Measurements from ENCODE around the gene FBXL3. TPM values are rescaled to one million over a fixed set of nuclear protein-coding genes. Genes with fewer than 3 reads are reported as not detected.

FBXL3 gene
- total and polyA plus RNA-seq, 2 of the 4 experiments (the other 2 are of a cell fraction), result 15.3 to 43.6 TPM

Other genes with a start within 250 kb of the FBXL3 start
- 1.8 and 3.9 TPM in 2 replicates for gene KCTD12, start 140.8 kb downstream of the FBXL3 start, total RNA-seq (2012; rRNA removed)
- gene KCTD12, start 140.8 kb downstream of the FBXL3 start, polyA plus RNA-seq (2012; rRNA removed), result 1.4 and 1.9 TPM in 2 replicates
- not detected in 2 replicates for gene ACOD1, start 78.6 kb downstream of the FBXL3 start, total RNA-seq (2012; rRNA removed)
- not detected in 2 replicates for gene ACOD1, start 78.6 kb downstream of the FBXL3 start, polyA plus RNA-seq (2012; rRNA removed)
- gene CLN5, start 35.1 kb downstream of the FBXL3 start, total RNA-seq (2012; rRNA removed), result 15.1 and 22.8 TPM in 2 replicates
- 9.7 and 11.3 TPM in 2 replicates for gene CLN5, start 35.1 kb downstream of the FBXL3 start, polyA plus RNA-seq (2012; rRNA removed)